Middle frontal gyrus (tissue), 1 donor: ENCODE measurements around the gene KLHL30.

Experiments
- DNase-seq: peaks from one replicate; pipeline ENCODE4 v3.0.0-alpha.2; 2015; ENCODE audit warnings: low spot score; ENCODE audit errors: extremely low spot score

KLHL30 gene

GRCh38 chr2:238130111-238130695, 8.3 kb upstream of the KLHL30 start:
- DNase-seq, result no peak

GRCh38 chr2:238130696-238131628, 7.5 kb upstream of the KLHL30 start:
- no peak for DNase-seq

GRCh38 chr2:238131761-238132462, 6.6 kb upstream of the KLHL30 start:
- DNase-seq, result no peak

GRCh38 chr2:238132463-238133450, 5.7 kb upstream of the KLHL30 start:
- no peak for DNase-seq

GRCh38 chr2:238133499-238134392, 4.7 kb upstream of the KLHL30 start:
- DNase-seq, result no peak

GRCh38 chr2:238134393-238134785, 4.1 kb upstream of the KLHL30 start:
- DNase-seq, result no peak

GRCh38 chr2:238135601-238136150, 2.8 kb upstream of the KLHL30 start:
- no peak for DNase-seq

- DNase-seq, result no peak
These were observed 1.5 kb upstream of the KLHL30 start for GRCh38 chr2:238136820-238137537.

GRCh38 chr2:238137885-238138284, 583 bp upstream of the KLHL30 start:
- no peak for DNase-seq

GRCh38 chr2:238139196-238140039, 950 bp downstream of the KLHL30 start:
- no peak for DNase-seq

- no peak for DNase-seq
These were observed 1.6 kb downstream of the KLHL30 start for GRCh38 chr2:238140040-238140439.

- DNase-seq, result no peak
These were observed 2.5 kb downstream of the KLHL30 start for GRCh38 chr2:238140721-238141540.

- DNase-seq, result no peak
These were observed 3.3 kb downstream of the KLHL30 start for GRCh38 chr2:238141541-238142318.

- DNase-seq, result no peak
These were observed 4.1 kb downstream of the KLHL30 start for GRCh38 chr2:238142382-238143205.

- DNase-seq, result no peak
These were observed 4.9 kb downstream of the KLHL30 start for GRCh38 chr2:238143239-238143951.
